ENCODE results near the gene TAF4B.

Gene TAF4B

GRCh38 chr18:26304511-26304910, 78.3 kb downstream of the TAF4B start:
- H2AFZ ChIP-seq (ENCODE audit: low read length): no peak overlapping the region
- no peaks in the 10 kb centered on the region for H3F3A ChIP-seq (ENCODE audit: insufficient read depth, low read length)
- H3K9ac ChIP-seq (ENCODE audit: low read length): no peak overlapping the region
- no peaks in the 10 kb centered on the region for H4K20me1 ChIP-seq (ENCODE audit: insufficient read depth, low read length)
- no peak overlapping the region for H3K4me2 ChIP-seq (ENCODE audit: low read length)
- H3K36me3 ChIP-seq (ENCODE audit: insufficient read depth, low read length): no peaks in the 10 kb centered on the region
- TF ChIP-seq EZH2 (IDR thresholded peaks at IDR 0.05; ENCODE audit: borderline replicate concordance, low read length) (no peak), CTCF (IDR thresholded peaks at IDR 0.05; ENCODE audit: low read length) (no peak)
- H3K27me3 ChIP-seq (ENCODE audit: insufficient read depth, low read length): no peaks in the 10 kb centered on the region
- H3K4me1 ChIP-seq (ENCODE audit: insufficient read depth, low read length, severe bottlenecking): peaks cover 1% of the 10 kb centered on the region
- H3K27ac ChIP-seq (ENCODE audit: low read depth, low read length, poor library complexity, severe bottlenecking): no peak overlapping the region
- H3K9me3 ChIP-seq (ENCODE audit: low read length): no peaks in the 10 kb centered on the region
- H3K4me3 ChIP-seq (ENCODE audit: low read depth, low read length, poor library complexity, severe bottlenecking): no peak overlapping the region
- H3K9me2 ChIP-seq (ENCODE audit: low read depth, low read length): no peaks in the 10 kb centered on the region
- H3K79me2 ChIP-seq (ENCODE audit: insufficient read depth, low read length): no peaks in the 10 kb centered on the region

GRCh38 chr18:26307161-26307773, 81.0 kb downstream of the TAF4B start:
- H3K9ac ChIP-seq (ENCODE audit: low read length): no peak overlapping the region
- no peak overlapping the region for H2AFZ ChIP-seq (ENCODE audit: low read length)
- H3K4me2 ChIP-seq (ENCODE audit: low read length): no peak overlapping the region
- H3K27me3 ChIP-seq (ENCODE audit: insufficient read depth, low read length): no peaks in the 10 kb centered on the region
- H3K27ac ChIP-seq (ENCODE audit: low read depth, low read length, poor library complexity, severe bottlenecking): no peak overlapping the region
- TF ChIP-seq EZH2 (IDR thresholded peaks at IDR 0.05; ENCODE audit: borderline replicate concordance, low read length) (no peak), CTCF (IDR thresholded peaks at IDR 0.05; ENCODE audit: low read length) (peak; percentile 58)
- H3K4me3 ChIP-seq (ENCODE audit: low read depth, low read length, poor library complexity, severe bottlenecking): no peak overlapping the region
- no peaks in the 10 kb centered on the region for H3K79me2 ChIP-seq (ENCODE audit: insufficient read depth, low read length)
- H3F3A ChIP-seq (ENCODE audit: insufficient read depth, low read length): no peaks in the 10 kb centered on the region
- no peaks in the 10 kb centered on the region for H3K36me3 ChIP-seq (ENCODE audit: insufficient read depth, low read length)
- H3K4me1 ChIP-seq (ENCODE audit: insufficient read depth, low read length, severe bottlenecking): no peaks in the 10 kb centered on the region
- H3K9me2 ChIP-seq (ENCODE audit: low read depth, low read length): no peaks in the 10 kb centered on the region
- H4K20me1 ChIP-seq (ENCODE audit: insufficient read depth, low read length): no peaks in the 10 kb centered on the region
- no peaks in the 10 kb centered on the region for H3K9me3 ChIP-seq (ENCODE audit: low read length)

- Histone ChIP-seq H3F3A (ENCODE audit: insufficient read depth, low read length) (no peaks in the 10 kb centered on the region), H3K79me2 (ENCODE audit: insufficient read depth, low read length) (no peaks in the 10 kb centered on the region), H3K27me3 (ENCODE audit: insufficient read depth, low read length) (no peaks in the 10 kb centered on the region), H3K9me3 (ENCODE audit: low read length) (no peaks in the 10 kb centered on the region), H2AFZ (ENCODE audit: low read length) (no peak overlapping the region), H3K4me2 (ENCODE audit: low read length) (no peak overlapping the region), H3K4me1 (ENCODE audit: insufficient read depth, low read length, severe bottlenecking) (no peaks in the 10 kb centered on the region), H3K9ac (ENCODE audit: low read length) (no peak overlapping the region), H3K27ac (ENCODE audit: low read depth, low read length, poor library complexity, severe bottlenecking) (no peak overlapping the region), H3K9me2 (ENCODE audit: low read depth, low read length) (no peaks in the 10 kb centered on the region), H3K36me3 (ENCODE audit: insufficient read depth, low read length) (peaks cover 7% of the 10 kb centered on the region; the same call in 1 of the 2 replicates), H4K20me1 (ENCODE audit: insufficient read depth, low read length) (no peaks in the 10 kb centered on the region), H3K4me3 (ENCODE audit: low read depth, low read length, poor library complexity, severe bottlenecking) (no peak overlapping the region)
- TF ChIP-seq EZH2 (IDR thresholded peaks at IDR 0.05; ENCODE audit: borderline replicate concordance, low read length) (no peak), CTCF (IDR thresholded peaks at IDR 0.05; ENCODE audit: low read length) (no peak)
Measured at GRCh38 chr18:26309281-26309680, 83.0 kb downstream of the TAF4B start.

Data from OCI-LY1 (cell line).